ENCODE results near the gene AOPEP. TPM values are rescaled to one million over a fixed set of nuclear protein-coding genes. Genes with fewer than 3 reads are reported as not detected.

The AOPEP gene
- total RNA-seq, 4 donors from 2014 or later: 126 to 216 (median 136) TPM

GRCh38 chr9:94888775-94889174 lies 162.3 kb downstream of the AOPEP start:
- no peak overlapping the region for H3K27ac ChIP-seq

GRCh38 chr9:94889628-94890027 lies 163.1 kb downstream of the AOPEP start:
- WGBS, 2 donors: 98 to 99% methylated on average over 3 of the region's 3 CpGs
- DNase-seq: no peak
- no peaks in the 10 kb centered on the region for H3K9me3 ChIP-seq
- TF ChIP-seq, protein P1, sequence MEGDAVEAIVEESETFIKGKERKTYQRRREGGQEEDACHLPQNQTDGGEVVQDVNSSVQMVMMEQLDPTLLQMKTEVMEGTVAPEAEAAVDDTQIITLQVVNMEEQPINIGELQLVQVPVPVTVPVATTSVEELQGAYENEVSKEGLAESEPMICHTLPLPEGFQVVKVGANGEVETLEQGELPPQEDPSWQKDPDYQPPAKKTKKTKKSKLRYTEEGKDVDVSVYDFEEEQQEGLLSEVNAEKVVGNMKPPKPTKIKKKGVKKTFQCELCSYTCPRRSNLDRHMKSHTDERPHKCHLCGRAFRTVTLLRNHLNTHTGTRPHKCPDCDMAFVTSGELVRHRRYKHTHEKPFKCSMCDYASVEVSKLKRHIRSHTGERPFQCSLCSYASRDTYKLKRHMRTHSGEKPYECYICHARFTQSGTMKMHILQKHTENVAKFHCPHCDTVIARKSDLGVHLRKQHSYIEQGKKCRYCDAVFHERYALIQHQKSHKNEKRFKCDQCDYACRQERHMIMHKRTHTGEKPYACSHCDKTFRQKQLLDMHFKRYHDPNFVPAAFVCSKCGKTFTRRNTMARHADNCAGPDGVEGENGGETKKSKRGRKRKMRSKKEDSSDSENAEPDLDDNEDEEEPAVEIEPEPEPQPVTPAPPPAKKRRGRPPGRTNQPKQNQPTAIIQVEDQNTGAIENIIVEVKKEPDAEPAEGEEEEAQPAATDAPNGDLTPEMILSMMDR (IDR thresholded peaks at IDR 0.05): no peak
- TF ChIP-seq POLR2A (IDR thresholded peaks at IDR 0.05): no peak
- intact Hi-C loops (cut with DNase I): loop anchor here (10.0 kb wide), 1 partner anchor 105 kb away; no protein-coding TSS in a partner anchor
- no peaks in the 10 kb centered on the region for H3K36me3 ChIP-seq
- H3K27ac ChIP-seq: no peak overlapping the region
- H3K27me3 ChIP-seq: no peaks in the 10 kb centered on the region
- H3K4me3 ChIP-seq (replicated peaks in 1 of 3): no peak overlapping the region
- H3K4me1 ChIP-seq: peaks cover 0 to 8% of the 10 kb centered on the region in 2 donors

More at GRCh38 chr9:94888775-94889174, 162.3 kb downstream of the AOPEP start:
- no peak for TF ChIP-seq POLR2A (IDR thresholded peaks at IDR 0.05)
- TF ChIP-seq, protein P1 (IDR thresholded peaks at IDR 0.05): no peak
- Histone ChIP-seq H3K4me3 (replicated peaks in 1 of 3) (no peak overlapping the region), H3K9me3 (no peaks in the 10 kb centered on the region), H3K4me1 (peaks cover 3 to 12% of the 10 kb centered on the region in 2 donors), H3K27me3 (no peaks in the 10 kb centered on the region), H3K36me3 (no peaks in the 10 kb centered on the region)
- DNase-seq: no peak
- WGBS, 2 donors: 97 to 99% methylated on average over 8 of the region's 8 CpGs
- intact Hi-C loops (cut with DNase I): loop anchor here (10.0 kb wide), 1 partner anchor 106 kb away; no protein-coding TSS in a partner anchor

DNA sequence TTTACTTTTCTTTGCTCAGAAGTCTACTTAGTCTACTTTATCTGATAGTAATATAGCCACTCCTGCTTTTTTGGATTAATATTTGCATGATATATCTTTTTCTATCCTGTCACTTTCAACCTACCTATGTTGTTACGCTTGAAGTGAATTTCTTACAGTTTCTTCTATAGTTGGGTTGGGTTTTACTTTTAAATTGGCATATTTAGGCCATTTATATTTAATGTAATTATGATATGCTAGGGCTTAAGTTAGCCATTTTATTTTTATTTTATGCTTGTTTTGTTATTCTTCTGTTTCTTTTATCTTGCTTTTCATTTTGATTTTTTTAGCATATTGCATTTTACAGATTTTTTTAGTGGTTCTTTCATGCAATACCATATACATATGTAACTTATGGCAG lies 164.7 kb downstream of the AOPEP start:
- H3K27ac ChIP-seq: no peak overlapping the region
- no peaks in the 10 kb centered on the region for H3K27me3 ChIP-seq
- H3K9me3 ChIP-seq: no peaks in the 10 kb centered on the region
- TF ChIP-seq, protein P1 (IDR thresholded peaks at IDR 0.05): no peak
- TF ChIP-seq POLR2A (IDR thresholded peaks at IDR 0.05): no peak
- no peaks in the 10 kb centered on the region for H3K4me1 ChIP-seq
- H3K4me3 ChIP-seq (replicated peaks in 1 of 3): no peak overlapping the region
- no peak for DNase-seq
- intact Hi-C loops (cut with DNase I): no loop called here
- 98 to 100% methylated on average over 1 of the region's 1 CpG for WGBS, 2 donors
- no peaks in the 10 kb centered on the region for H3K36me3 ChIP-seq

- Histone ChIP-seq H3K27me3 (no peaks in the 10 kb centered on the region), H3K4me1 (no peaks in the 10 kb centered on the region), H3K4me3 (replicated peaks in 1 of 3) (no peak overlapping the region), H3K9me3 (no peaks in the 10 kb centered on the region), H3K27ac (no peak overlapping the region), H3K36me3 (no peaks in the 10 kb centered on the region)
- intact Hi-C loops (cut with DNase I): no loop called here
- 100% methylated on average over 1 of the region's 1 CpG for WGBS, 2 donors
- DNase-seq: no peak
- TF ChIP-seq POLR2A (IDR thresholded peaks at IDR 0.05): no peak
- TF ChIP-seq, protein P1 (IDR thresholded peaks at IDR 0.05): no peak
Observed at GRCh38 chr9:94892675-94893074, 166.2 kb downstream of the AOPEP start.

GRCh38 chr9:94894094-94894699 lies 167.7 kb downstream of the AOPEP start:
- no peak for DNase-seq
- intact Hi-C loops (cut with DNase I): no loop called here
- Histone ChIP-seq H3K4me1 (no peaks in the 10 kb centered on the region), H3K4me3 (replicated peaks in 1 of 3) (no peak overlapping the region), H3K36me3 (no peaks in the 10 kb centered on the region), H3K27me3 (no peaks in the 10 kb centered on the region), H3K27ac (no peak overlapping the region), H3K9me3 (no peaks in the 10 kb centered on the region)
- no peak for TF ChIP-seq POLR2A (IDR thresholded peaks at IDR 0.05)
- TF ChIP-seq, protein P1 (IDR thresholded peaks at IDR 0.05): no peak
- 74 to 77% methylated on average over 1 of the region's 1 CpG for WGBS, 2 donors

All from thyroid gland (tissue), 4 donors.